Measurements from ENCODE around the gene MAZ. TPM values are rescaled to one million over a fixed set of nuclear protein-coding genes. Genes with fewer than 3 reads are reported as not detected.
A peak's percentile ranks its signal among the peaks of the same experiment; 100 is the strongest.
"Not testable (repeated sequence)": the region's sequence is repeated elsewhere in the genome, so short reads cannot be mapped to it uniquely, and the experiment has no call there.

Gene MAZ
- total RNA-seq, 1 donor from 2014 or later: 358 TPM

DNA sequence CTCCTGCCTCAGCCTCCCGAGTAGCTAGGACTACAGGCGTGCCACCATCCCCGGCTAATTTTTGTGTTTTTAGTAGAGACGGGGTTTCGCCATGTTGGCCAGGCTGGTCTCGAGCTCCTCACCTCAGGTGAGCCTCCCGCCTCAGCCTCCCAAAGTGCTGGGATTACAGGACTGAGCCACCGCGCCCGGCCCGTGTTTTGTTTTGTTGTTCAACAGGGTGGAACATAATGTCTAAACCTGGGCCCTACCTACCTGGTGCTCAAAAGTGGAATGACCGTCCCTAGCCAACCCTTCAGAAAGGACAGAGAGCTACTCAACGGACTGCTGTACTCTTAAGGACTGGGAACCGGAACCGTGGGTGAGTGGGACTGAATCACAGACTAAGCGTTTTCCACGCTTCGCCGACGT lies 16.6 kb upstream of the MAZ start:
- H3K4me3 Mint-ChIP-seq (ENCODE audit: unreplicated experiment): peak overlapping the region; percentile 99
- no peaks in the 10 kb centered on the region for H3K27me3 Mint-ChIP-seq (ENCODE audit: low read depth)
- H3K27ac Mint-ChIP-seq (ENCODE audit: unreplicated experiment): peak overlapping the region; percentile 97
- TF ChIP-seq, protein P1, sequence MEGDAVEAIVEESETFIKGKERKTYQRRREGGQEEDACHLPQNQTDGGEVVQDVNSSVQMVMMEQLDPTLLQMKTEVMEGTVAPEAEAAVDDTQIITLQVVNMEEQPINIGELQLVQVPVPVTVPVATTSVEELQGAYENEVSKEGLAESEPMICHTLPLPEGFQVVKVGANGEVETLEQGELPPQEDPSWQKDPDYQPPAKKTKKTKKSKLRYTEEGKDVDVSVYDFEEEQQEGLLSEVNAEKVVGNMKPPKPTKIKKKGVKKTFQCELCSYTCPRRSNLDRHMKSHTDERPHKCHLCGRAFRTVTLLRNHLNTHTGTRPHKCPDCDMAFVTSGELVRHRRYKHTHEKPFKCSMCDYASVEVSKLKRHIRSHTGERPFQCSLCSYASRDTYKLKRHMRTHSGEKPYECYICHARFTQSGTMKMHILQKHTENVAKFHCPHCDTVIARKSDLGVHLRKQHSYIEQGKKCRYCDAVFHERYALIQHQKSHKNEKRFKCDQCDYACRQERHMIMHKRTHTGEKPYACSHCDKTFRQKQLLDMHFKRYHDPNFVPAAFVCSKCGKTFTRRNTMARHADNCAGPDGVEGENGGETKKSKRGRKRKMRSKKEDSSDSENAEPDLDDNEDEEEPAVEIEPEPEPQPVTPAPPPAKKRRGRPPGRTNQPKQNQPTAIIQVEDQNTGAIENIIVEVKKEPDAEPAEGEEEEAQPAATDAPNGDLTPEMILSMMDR (IDR thresholded peaks at IDR 0.05): no peak
- H3K9me3 Mint-ChIP-seq (ENCODE audit: low read depth): no peaks in the 10 kb centered on the region
- DNase-seq (ENCODE audit: low spot score): no peak
- peaks cover 36% of the 10 kb centered on the region for H3K4me1 Mint-ChIP-seq (ENCODE audit: low read depth)
- no peaks in the 10 kb centered on the region for H3K36me3 Mint-ChIP-seq (ENCODE audit: low read depth)

DNA sequence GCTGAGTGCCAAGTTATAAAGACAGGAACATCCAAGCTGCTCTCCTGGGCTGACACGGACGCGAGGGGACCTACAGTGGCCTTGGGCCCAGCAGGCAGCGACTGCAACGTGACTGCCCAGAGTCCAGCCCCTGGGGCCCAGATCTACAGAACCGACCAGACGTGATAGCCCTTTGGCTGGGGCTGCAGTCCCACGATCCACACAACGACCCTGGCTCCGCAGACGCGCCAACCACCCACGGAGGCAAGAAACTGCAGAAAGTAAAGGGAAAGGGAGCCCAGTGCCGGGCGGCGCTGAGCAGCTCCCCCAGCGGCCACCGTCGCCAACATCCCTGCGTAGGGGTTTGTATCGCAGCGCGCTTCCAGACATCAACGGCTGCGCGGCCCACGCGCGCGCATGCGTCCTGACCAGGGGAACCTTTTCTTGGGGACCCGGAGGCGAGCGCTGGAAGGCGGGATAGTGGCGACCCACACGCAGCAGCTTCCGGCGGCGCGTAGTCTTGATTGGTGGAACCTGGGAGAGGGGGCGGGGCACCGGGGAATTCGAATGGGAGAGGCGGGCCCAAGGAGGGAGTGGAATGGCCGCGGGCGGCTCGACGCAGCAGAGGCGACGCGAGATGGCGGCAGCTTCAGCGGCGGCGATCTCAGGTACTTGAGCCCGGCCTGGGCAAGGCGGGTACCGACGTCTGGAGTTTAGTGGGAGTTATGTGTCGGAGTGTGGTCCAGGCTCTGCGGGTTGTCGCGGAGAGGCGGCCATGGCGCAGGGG lies 16.0 kb upstream of the MAZ start, which contains the start of gene KIF22:
Gene KIF22 (plus strand): TSS at position 569 of the 766 bp plus-strand sequence. CDS start 9 bp downstream, at position 578.
- TF ChIP-seq, protein P1 (IDR thresholded peaks at IDR 0.05): peak; percentile 84
- Mint-ChIP-seq H3K4me1 (ENCODE audit: low read depth) (peaks cover 30% of the 10 kb centered on the region), H3K9me3 (ENCODE audit: low read depth) (no peaks in the 10 kb centered on the region), H3K4me3 (ENCODE audit: unreplicated experiment) (peak within 1 kb of the TSS; percentile 99), H3K36me3 (ENCODE audit: low read depth) (no peaks in the 10 kb centered on the region), H3K27me3 (ENCODE audit: low read depth) (no peaks in the 10 kb centered on the region), H3K27ac (ENCODE audit: unreplicated experiment) (peak within 1 kb of the TSS; percentile 97)
- peak; percentile 100 for DNase-seq (ENCODE audit: low spot score)

DNA sequence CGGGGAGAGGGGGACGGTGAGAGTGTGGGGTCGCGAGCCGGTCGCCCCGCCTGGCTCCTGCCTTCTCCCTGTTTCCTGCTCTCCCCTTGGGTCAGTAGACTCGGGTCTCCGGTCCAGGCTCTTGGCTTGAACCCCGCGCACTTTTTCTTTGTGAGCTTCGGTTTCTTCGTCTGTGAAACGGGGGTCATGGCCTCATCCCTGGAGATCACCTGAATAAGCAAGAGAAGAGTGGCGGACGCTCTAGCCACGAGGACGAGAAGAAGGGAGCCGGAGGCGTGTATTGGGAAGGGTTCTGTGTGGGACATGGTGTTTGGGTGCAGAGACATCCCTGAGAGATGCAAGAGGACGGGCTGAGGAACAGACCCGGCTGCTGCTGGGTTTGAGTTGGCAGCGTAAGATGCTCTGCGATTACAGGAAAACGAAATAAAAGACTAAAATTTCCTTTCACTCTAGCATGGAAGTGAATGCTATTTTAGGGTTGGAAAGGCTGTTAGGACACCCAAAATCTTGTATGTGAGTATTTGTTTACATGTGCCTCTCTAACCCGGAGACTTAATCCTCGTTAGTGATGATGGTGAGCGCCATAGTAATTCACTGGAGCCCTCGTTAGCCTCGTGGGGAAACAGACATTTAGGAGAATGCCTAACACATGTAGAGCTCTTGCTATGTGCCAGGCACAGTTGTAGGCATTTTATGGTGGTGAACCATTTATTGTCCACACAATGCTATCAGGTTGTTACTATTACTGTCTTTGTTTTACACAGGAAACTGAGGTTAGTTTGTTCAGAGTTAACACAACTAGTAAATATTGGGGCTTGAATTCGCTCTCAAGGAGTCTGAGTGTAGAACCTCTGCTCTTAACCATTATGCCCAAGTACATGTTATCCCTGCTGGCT lies 15.1 kb upstream of the MAZ start:
- H3K27me3 Mint-ChIP-seq (ENCODE audit: low read depth): no peaks in the 10 kb centered on the region
- TF ChIP-seq, protein P1 (IDR thresholded peaks at IDR 0.05): no peak
- H3K4me3 Mint-ChIP-seq (ENCODE audit: unreplicated experiment): peak overlapping the region; percentile 99
- no peaks in the 10 kb centered on the region for H3K9me3 Mint-ChIP-seq (ENCODE audit: low read depth)
- peaks cover 26% of the 10 kb centered on the region for H3K4me1 Mint-ChIP-seq (ENCODE audit: low read depth)
- no peak for DNase-seq (ENCODE audit: low spot score)
- no peaks in the 10 kb centered on the region for H3K36me3 Mint-ChIP-seq (ENCODE audit: low read depth)
- peak overlapping the region; percentile 97 for H3K27ac Mint-ChIP-seq (ENCODE audit: unreplicated experiment)

DNA sequence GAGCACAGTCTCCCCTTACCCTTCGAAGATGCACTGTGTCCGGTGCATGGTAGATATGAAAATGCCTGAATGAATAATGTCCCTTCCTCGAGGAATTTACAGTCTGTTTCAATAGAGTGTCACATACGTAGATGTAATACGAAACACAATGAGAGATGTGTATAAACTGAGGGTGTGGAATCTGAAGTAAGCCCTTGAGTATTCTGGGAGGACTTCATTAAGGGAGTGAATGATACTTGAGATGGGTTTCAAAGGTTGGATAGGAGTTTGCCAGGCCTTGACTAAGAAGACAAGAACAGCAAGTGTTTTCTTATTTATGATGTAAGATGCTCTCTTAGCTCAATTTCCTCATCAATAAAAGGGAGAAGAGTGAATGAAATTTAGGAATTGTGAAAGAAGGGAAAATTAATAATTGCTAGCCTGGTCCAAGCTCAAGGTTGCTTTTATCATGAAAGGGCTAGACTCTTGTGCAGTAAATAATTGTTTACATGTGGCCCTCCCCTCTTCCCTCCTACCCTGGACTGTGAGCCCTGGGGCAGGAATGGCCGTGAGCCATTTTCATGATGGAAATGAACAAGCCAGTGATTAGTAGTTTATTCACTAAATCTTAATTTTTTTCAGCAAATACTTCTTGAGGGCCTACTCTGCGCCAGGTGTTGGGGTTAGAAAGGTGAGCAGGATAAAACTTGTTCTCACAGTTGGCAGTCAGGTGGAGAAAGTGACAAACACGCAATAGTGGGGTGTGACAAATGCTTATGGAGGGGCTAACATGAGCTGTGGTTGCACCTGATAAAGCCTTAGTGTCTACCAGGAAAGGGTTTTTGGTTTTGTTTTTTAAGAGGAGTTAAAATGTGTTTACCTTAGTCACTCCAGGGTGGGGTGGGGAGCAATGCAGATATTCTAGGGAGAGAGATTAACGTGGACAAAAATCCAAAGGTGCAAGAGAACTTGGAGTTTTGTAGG lies 14.2 kb upstream of the MAZ start:
- H3K4me3 Mint-ChIP-seq (ENCODE audit: unreplicated experiment): peak overlapping the region; percentile 99
- H3K36me3 Mint-ChIP-seq (ENCODE audit: low read depth): no peaks in the 10 kb centered on the region
- H3K27ac Mint-ChIP-seq (ENCODE audit: unreplicated experiment): no peak overlapping the region
- no peaks in the 10 kb centered on the region for H3K9me3 Mint-ChIP-seq (ENCODE audit: low read depth)
- no peaks in the 10 kb centered on the region for H3K27me3 Mint-ChIP-seq (ENCODE audit: low read depth)
- DNase-seq (ENCODE audit: low spot score): no peak
- TF ChIP-seq, protein P1 (IDR thresholded peaks at IDR 0.05): no peak
- H3K4me1 Mint-ChIP-seq (ENCODE audit: low read depth): peaks cover 26% of the 10 kb centered on the region

DNA sequence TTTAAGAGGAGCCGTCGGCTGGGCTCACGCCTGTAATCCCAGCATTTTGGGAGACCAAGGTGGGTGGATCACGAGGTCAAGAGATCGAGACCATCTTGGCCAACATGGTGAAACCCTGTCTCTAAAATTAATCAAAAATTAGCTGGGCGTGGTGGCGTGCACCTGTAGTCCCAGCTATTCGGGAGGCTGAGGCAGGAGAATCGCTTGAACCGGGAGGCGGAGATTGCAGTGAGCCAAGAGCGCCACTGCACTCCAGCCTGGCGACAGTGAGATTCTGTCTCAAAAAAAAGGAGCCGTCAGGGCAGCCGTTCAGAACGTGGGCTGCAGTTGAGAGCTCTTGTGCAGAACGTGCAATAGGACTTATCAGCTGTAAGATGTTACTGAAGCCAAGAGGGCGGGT lies 13.2 kb upstream of the MAZ start:
- not testable (repeated sequence) for H3K4me3 Mint-ChIP-seq (ENCODE audit: unreplicated experiment); H3K27me3 Mint-ChIP-seq (ENCODE audit: low read depth); H3K27ac Mint-ChIP-seq (ENCODE audit: unreplicated experiment); H3K9me3 Mint-ChIP-seq (ENCODE audit: low read depth); DNase-seq (ENCODE audit: low spot score); H3K36me3 Mint-ChIP-seq (ENCODE audit: low read depth)
- H3K4me1 Mint-ChIP-seq (ENCODE audit: low read depth): peaks cover 26% of the 10 kb centered on the region

Data from chondrocyte (in vitro differentiated cells).